Skeletal muscle tissue (tissue), 4 donors: ENCODE measurements around the gene ZBTB18. TPM values are rescaled to one million over a fixed set of nuclear protein-coding genes. Genes with fewer than 3 reads are reported as not detected.
A peak's percentile ranks its signal among the peaks of the same experiment; 100 is the strongest.

Experiments used
- H3K27ac ChIP-seq: one replicate; pipeline ENCODE4 v1.7.0; 2013; ENCODE audit warnings: mild to moderate bottlenecking, low read depth, low read length, inconsistent platforms
- H3K27me3 ChIP-seq, 3 donors: one replicate each; pipeline ENCODE4 v1.7.0; 2013; ENCODE audit warnings: low read length in 3 of 3; ENCODE audit not compliant: control insufficient read depth in 3 of 3, insufficient read depth in 3 of 3
- H3K36me3 ChIP-seq, 3 donors: one replicate each; pipeline ENCODE4 v1.7.0; 2013; ENCODE audit warnings: low read length in 3 of 3; ENCODE audit not compliant: control insufficient read depth in 3 of 3, insufficient read depth in 3 of 3
- H3K4me1 ChIP-seq, 3 donors: one replicate each; pipeline ENCODE4 v1.7.0; 2013; ENCODE audit warnings: low read length in 3 of 3, mild to moderate bottlenecking in 3 of 3; ENCODE audit not compliant: control insufficient read depth in 3 of 3, insufficient read depth in 3 of 3
- H3K4me3 ChIP-seq, 3 donors: one replicate each; pipeline ENCODE4 v1.7.0; 2013; ENCODE audit warnings: low read length in 3 of 3
- H3K9ac ChIP-seq, 3 donors: one replicate each; pipeline ENCODE4 v1.7.0; 2013; ENCODE audit warnings: low read length in 3 of 3, mild to moderate bottlenecking in 3 of 3, moderate library complexity in 2 of 3, low read depth in 1 of 3
- H3K9me3 ChIP-seq, 3 donors: one replicate each; pipeline ENCODE4 v1.7.0; 2013; ENCODE audit warnings: low read length in 3 of 3; ENCODE audit not compliant: control insufficient read depth in 3 of 3
- total RNA-seq: library from RNA; depleted of rRNA; stranded (reverse); fragments of >200 nt; gene quantifications from one replicate; pipeline ENCODE4 v1.2.3, GENCODE V29; 2014
- donor health status: Osteomylitis.

The ZBTB18 gene
- total RNA-seq, result 58.5 TPM

- peak within 1 kb of the TSS; percentile 79 to 87 (median 79) for H3K9ac ChIP-seq
- peak within 1 kb of the TSS; percentile 77 to 81 (median 80) for H3K4me3 ChIP-seq
- H3K36me3 ChIP-seq, result peaks cover 10 to 16% (median 14%) of the 10 kb centered on the region in 3 donors
- no peaks in the 10 kb centered on the region for H3K9me3 ChIP-seq
- H3K27me3 ChIP-seq, result no peaks in the 10 kb centered on the region
- peaks cover 25 to 37% (median 33%) of the 10 kb centered on the region in 3 donors for H3K4me1 ChIP-seq
- H3K27ac ChIP-seq, result peak within 1 kb of the TSS; percentile 76
These were observed at the start of gene ZBTB18 for GRCh38 chr1:244050835-244051444. Gene ZBTB18 (plus strand): TSS chr1:244051283. CDS start chr1:244051432, 149 bp downstream.

- Histone ChIP-seq H3K4me3 (no peak overlapping the region), H3K36me3 (no peaks in the 10 kb centered on the region), H3K4me1 (no peaks in the 10 kb centered on the region), H3K9ac (no peak overlapping the region), H3K9me3 (no peaks in the 10 kb centered on the region), H3K27me3 (no peaks in the 10 kb centered on the region), H3K27ac (no peak overlapping the region)
These were observed 48.4 kb upstream of the ZBTB18 start for GRCh38 chr1:244002721-244003120.

- H3K36me3 ChIP-seq, result no peaks in the 10 kb centered on the region
- no peak overlapping the region for H3K4me3 ChIP-seq
- H3K4me1 ChIP-seq, result no peaks in the 10 kb centered on the region
- no peak overlapping the region for H3K9ac ChIP-seq
- H3K27ac ChIP-seq, result no peak overlapping the region
- peaks cover 0 to 11% (median 11%) of the 10 kb centered on the region in 3 donors for H3K27me3 ChIP-seq
- no peaks in the 10 kb centered on the region for H3K9me3 ChIP-seq
These were observed 45.6 kb upstream of the ZBTB18 start for GRCh38 chr1:244005455-244005854.

- no peak overlapping the region for H3K27ac ChIP-seq
- H3K4me1 ChIP-seq, result peaks cover 0 to 3% (median 0%) of the 10 kb centered on the region in 3 donors
- H3K27me3 ChIP-seq, result peaks cover 0 to 15% (median 14%) of the 10 kb centered on the region in 3 donors
- H3K9ac ChIP-seq, result no peak overlapping the region
- no peaks in the 10 kb centered on the region for H3K36me3 ChIP-seq
- no peak overlapping the region for H3K4me3 ChIP-seq
- H3K9me3 ChIP-seq, result no peaks in the 10 kb centered on the region
These were observed 44.6 kb upstream of the ZBTB18 start for GRCh38 chr1:244006381-244006901.

GRCh38 chr1:244006961-244007360 lies 44.1 kb upstream of the ZBTB18 start:
- no peak overlapping the region for H3K4me3 ChIP-seq
- no peaks in the 10 kb centered on the region for H3K9me3 ChIP-seq
- peaks cover 0 to 6% (median 0%) of the 10 kb centered on the region in 3 donors for H3K4me1 ChIP-seq
- no peak overlapping the region for H3K27ac ChIP-seq
- peaks cover 0 to 17% (median 15%) of the 10 kb centered on the region in 3 donors for H3K27me3 ChIP-seq
- no peak overlapping the region for H3K9ac ChIP-seq
- no peaks in the 10 kb centered on the region for H3K36me3 ChIP-seq

GRCh38 chr1:244010191-244010590 lies 40.9 kb upstream of the ZBTB18 start:
- no peak overlapping the region for H3K4me3 ChIP-seq
- H3K4me1 ChIP-seq, result peaks cover 0 to 13% (median 3%) of the 10 kb centered on the region in 3 donors
- no peak overlapping the region for H3K27ac ChIP-seq
- H3K36me3 ChIP-seq, result no peaks in the 10 kb centered on the region
- H3K27me3 ChIP-seq, result peaks cover 0 to 19% (median 15%) of the 10 kb centered on the region in 3 donors
- no peak overlapping the region for H3K9ac ChIP-seq
- H3K9me3 ChIP-seq, result no peaks in the 10 kb centered on the region

GRCh38 chr1:244010703-244011123 lies 40.4 kb upstream of the ZBTB18 start:
- Histone ChIP-seq H3K4me3 (no peak overlapping the region), H3K36me3 (no peaks in the 10 kb centered on the region), H3K9ac (no peak overlapping the region), H3K27me3 (peaks cover 0 to 19% (median 15%) of the 10 kb centered on the region in 3 donors), H3K4me1 (peaks cover 0 to 13% (median 3%) of the 10 kb centered on the region in 3 donors), H3K27ac (no peak overlapping the region), H3K9me3 (no peaks in the 10 kb centered on the region)

- no peaks in the 10 kb centered on the region for H3K36me3 ChIP-seq
- H3K4me3 ChIP-seq, result no peak overlapping the region
- no peak overlapping the region for H3K27ac ChIP-seq
- peaks cover 0 to 19% (median 15%) of the 10 kb centered on the region in 3 donors for H3K27me3 ChIP-seq
- H3K9ac ChIP-seq, result no peak overlapping the region
- peaks cover 0 to 13% (median 3%) of the 10 kb centered on the region in 3 donors for H3K4me1 ChIP-seq
- no peaks in the 10 kb centered on the region for H3K9me3 ChIP-seq
These were observed 39.8 kb upstream of the ZBTB18 start for GRCh38 chr1:244011271-244011670.

- H3K9me3 ChIP-seq, result no peaks in the 10 kb centered on the region
- peak overlapping the region in 1 of 3 donors; percentile 40 for H3K4me3 ChIP-seq
- no peak overlapping the region for H3K9ac ChIP-seq
- no peaks in the 10 kb centered on the region for H3K36me3 ChIP-seq
- H3K27me3 ChIP-seq, result peaks cover 0 to 19% (median 15%) of the 10 kb centered on the region in 3 donors
- H3K4me1 ChIP-seq, result peaks cover 0 to 13% (median 3%) of the 10 kb centered on the region in 3 donors
- no peak overlapping the region for H3K27ac ChIP-seq
These were observed 39.3 kb upstream of the ZBTB18 start for GRCh38 chr1:244011786-244012185.

GRCh38 chr1:244012202-244012601 lies 38.9 kb upstream of the ZBTB18 start:
- no peaks in the 10 kb centered on the region for H3K36me3 ChIP-seq
- H3K9me3 ChIP-seq, result no peaks in the 10 kb centered on the region
- H3K27me3 ChIP-seq, result peaks cover 0 to 19% (median 15%) of the 10 kb centered on the region in 3 donors
- peak overlapping the region; percentile 29 to 40 (median 36) for H3K4me3 ChIP-seq
- no peak overlapping the region for H3K9ac ChIP-seq
- H3K27ac ChIP-seq, result no peak overlapping the region
- H3K4me1 ChIP-seq, result peaks cover 0 to 13% (median 3%) of the 10 kb centered on the region in 3 donors
